Measurements from ENCODE around the gene CTIF.

DNA sequence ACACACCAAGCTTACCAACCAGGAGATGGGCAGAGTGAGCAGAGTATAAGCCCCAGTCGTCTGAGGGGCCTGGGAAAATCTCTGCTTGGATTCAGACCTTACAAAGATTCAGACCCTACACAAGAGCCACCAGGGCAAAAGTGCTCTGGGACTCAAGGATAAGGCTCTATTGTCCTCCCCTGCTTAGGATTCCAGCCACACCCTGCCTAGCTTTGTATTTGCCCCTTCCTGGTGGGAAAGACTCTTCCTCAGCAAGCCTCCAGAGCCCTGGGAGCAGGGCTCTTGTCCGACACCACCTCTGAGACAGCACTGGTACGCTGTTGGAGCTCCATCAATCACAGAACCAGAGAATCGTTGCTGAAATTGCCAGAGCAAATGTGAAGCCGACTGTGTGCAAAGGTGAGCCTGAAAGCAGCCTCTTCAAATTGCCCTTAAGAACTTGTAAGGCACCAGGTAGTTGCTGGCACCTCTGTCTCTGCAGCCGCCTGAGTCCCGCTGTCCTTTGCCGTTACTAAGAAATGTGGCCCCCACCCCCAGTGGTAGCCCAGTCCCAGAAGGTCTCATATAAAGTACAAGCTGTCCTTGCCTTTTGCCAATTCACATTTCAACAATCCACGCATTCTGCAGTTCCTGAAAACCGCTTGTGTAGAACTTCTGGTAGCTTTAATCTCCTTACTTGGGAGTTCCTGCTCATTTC is 148.7 kb downstream of the CTIF start:
- TF ChIP-seq CTCF (conservative IDR thresholded peaks at IDR 0.05 in 1 of 2, IDR thresholded peaks at IDR 0.05 in 1 of 2; ENCODE audit: low read depth in 1 of 2, low read length in 2 of 2) (no peak), EZH2 (IDR thresholded peaks at IDR 0.05; ENCODE audit: low read length, missing control alignments) (no peak)
